Activated naive CD8-positive, alpha-beta T cell treated with anti-CD3 and anti-CD28 coated beads, Interleukin-2, amount 50 U/mL, for 24 hours (primary cell): ENCODE data around the gene PRMT3.

Experiments used
- ATAC-seq: fragments of 150-1000 bp; cut with Tn5 transposase; one replicate; pipeline ENCODE4 v1.10.0; 2021
- DNase-seq: peaks from one replicate; pipeline ENCODE4 v3.0.0; 2021
- H3K27ac Mint-ChIP-seq: one replicate; pipeline ENCODE4 v1.8.0; 2021; ENCODE audit warnings: mild to moderate bottlenecking, mixed read lengths
- H3K27me3 Mint-ChIP-seq: one replicate; pipeline ENCODE4 v1.8.0; 2021; ENCODE audit warnings: mixed read lengths
- H3K36me3 Mint-ChIP-seq: one replicate; pipeline ENCODE4 v1.8.0; 2021; ENCODE audit warnings: low read depth, mixed read lengths
- H3K4me1 Mint-ChIP-seq: one replicate; pipeline ENCODE4 v1.8.0; 2021; ENCODE audit warnings: mixed read lengths
- H3K4me3 Mint-ChIP-seq: one replicate; pipeline ENCODE4 v1.8.0; 2021; ENCODE audit warnings: mild to moderate bottlenecking, moderate library complexity, mixed read lengths
- H3K9me3 Mint-ChIP-seq: one replicate; pipeline ENCODE4 v1.8.0; 2021; ENCODE audit warnings: mixed read lengths

Gene PRMT3

DNA sequence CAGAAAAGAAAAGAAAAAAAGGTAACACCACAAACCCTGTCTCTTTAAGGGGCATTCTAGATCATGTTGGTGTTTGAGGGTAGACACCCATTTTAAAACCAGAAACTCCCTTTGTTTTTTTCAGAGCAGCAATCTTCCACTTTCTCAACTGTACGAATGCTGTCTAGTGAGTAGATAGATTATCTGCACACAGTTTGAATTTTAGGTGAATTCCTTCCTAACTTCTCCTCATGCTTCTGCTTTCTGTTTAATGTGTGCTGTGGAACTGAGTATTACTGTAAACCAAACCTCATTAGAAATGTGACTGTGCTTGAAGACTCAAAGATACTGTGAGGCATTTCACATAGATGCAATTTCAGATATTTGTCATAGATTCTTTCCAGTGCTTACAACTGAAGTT lies 102.4 kb downstream of the PRMT3 start:
- no peak overlapping the region for H3K4me3 Mint-ChIP-seq
- no peaks in the 10 kb centered on the region for H3K9me3 Mint-ChIP-seq
- no peak overlapping the region for H3K27ac Mint-ChIP-seq
- peaks cover 2% of the 10 kb centered on the region for H3K4me1 Mint-ChIP-seq
- peaks cover 26% of the 10 kb centered on the region for H3K36me3 Mint-ChIP-seq
- H3K27me3 Mint-ChIP-seq: no peaks in the 10 kb centered on the region
- ATAC-seq (no peak), DNase-seq (no peak)

DNA sequence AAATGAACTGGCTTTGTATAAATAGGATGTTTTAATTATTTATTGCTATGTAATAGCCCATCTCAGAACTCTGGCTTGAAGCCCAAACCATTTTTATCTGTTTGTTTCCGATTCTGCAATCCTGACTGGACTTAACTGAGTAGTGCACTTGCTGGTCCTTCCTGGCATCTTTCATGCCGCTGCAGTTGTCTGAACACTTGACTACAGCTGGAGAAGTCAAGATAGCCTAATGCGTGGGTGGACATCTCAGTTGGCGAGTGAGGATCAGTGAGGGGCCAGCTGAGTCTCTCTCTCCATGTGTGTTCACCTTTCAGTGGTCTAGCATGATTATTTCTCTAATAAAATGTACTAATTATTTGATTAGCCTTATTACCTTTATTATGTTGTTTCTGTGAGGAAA lies 105.8 kb downstream of the PRMT3 start:
- Mint-ChIP-seq H3K36me3 (peaks cover 38% of the 10 kb centered on the region), H3K27ac (no peak overlapping the region)

DNA sequence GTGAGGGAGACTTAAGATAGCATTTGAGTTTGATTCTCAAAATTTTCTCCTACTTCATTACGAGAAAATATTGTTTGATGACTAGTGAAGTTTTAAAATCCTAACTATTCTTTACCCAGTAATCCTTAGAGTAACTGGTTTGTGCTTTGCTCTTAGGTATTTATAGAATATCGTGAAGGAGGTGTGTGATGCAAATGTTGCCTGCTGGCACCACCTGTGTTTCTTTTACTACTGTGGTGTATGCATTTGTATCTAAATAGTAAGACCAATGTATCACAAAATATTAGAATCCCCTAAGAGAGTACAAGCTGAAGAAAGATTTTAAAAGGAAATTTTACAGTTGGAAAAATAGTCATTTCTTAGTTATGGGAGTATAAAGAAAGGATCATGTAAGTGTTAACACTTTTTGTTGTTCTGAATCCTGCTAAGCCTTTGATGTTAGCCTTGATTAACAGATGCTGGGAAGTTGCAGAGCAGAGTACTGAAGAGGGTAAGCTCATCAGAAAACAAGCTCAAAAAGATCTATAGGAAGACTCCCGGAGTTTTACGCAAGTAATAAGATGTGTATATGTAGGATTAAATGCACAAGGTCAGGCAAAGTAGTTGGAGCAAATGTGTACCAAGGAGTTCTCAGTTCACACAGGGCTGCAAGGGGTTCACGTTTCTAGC lies 109.7 kb downstream of the PRMT3 start:
- H3K4me1 Mint-ChIP-seq: peaks cover 14% of the 10 kb centered on the region
- H3K4me3 Mint-ChIP-seq: no peak overlapping the region
- no peaks in the 10 kb centered on the region for H3K9me3 Mint-ChIP-seq
- H3K27ac Mint-ChIP-seq: no peak overlapping the region
- no peaks in the 10 kb centered on the region for H3K27me3 Mint-ChIP-seq
- no peak for ATAC-seq
- DNase-seq: no peak
- H3K36me3 Mint-ChIP-seq: peaks cover 55% of the 10 kb centered on the region

More for the DNA sequence above, 105.8 kb downstream of the PRMT3 start:
- Mint-ChIP-seq H3K4me1 (peaks cover 9% of the 10 kb centered on the region), H3K9me3 (no peaks in the 10 kb centered on the region), H3K4me3 (no peak overlapping the region), H3K27me3 (no peaks in the 10 kb centered on the region)
- ATAC-seq (no peak), DNase-seq (no peak)

DNA sequence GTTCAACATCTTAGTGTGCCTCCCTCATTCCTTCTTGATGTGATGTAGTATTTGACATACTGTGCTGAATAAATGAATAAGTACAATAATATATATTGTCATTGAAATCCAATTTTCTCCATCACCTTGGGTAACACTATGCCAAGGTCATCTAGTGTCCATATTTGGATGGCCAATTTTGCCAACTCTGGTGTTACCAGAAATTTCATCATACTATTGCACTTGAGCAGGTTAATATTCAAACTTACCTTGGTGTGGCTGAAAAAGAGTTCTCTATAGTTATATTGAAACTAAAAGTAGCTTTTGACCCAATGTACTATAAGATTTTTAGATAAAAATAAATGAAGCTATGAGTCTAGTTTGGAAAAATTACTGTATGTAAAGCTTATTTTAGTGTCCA lies 113.7 kb downstream of the PRMT3 start:
- DNase-seq (no peak), ATAC-seq (no peak)
- Mint-ChIP-seq H3K9me3 (no peaks in the 10 kb centered on the region), H3K27me3 (no peaks in the 10 kb centered on the region), H3K4me1 (peaks cover 14% of the 10 kb centered on the region), H3K4me3 (no peak overlapping the region), H3K36me3 (peaks cover 57% of the 10 kb centered on the region), H3K27ac (no peak overlapping the region)

DNA sequence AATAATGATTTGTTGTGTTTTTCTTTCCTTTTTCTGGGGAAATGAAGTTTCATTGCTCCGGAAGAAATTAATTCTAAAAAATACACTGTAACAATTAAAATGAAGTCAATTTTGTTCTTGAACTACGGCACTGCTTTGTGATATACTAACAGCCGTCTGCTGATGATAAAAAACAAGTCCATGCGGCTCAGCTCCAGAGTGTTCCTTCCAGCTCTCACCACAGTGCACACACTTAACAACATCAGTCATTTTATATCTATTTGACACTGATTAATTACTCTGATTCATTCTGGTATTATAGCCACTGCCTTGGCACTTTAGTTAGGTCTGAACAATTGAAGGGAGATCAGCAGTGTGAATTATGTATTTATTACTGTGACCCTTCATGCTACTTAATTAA lies 114.5 kb downstream of the PRMT3 start:
- ATAC-seq (no peak), DNase-seq (no peak)
- no peaks in the 10 kb centered on the region for H3K27me3 Mint-ChIP-seq
- H3K36me3 Mint-ChIP-seq: peaks cover 56% of the 10 kb centered on the region
- H3K9me3 Mint-ChIP-seq: no peaks in the 10 kb centered on the region
- no peak overlapping the region for H3K4me3 Mint-ChIP-seq
- peaks cover 14% of the 10 kb centered on the region for H3K4me1 Mint-ChIP-seq
- H3K27ac Mint-ChIP-seq: no peak overlapping the region

DNA sequence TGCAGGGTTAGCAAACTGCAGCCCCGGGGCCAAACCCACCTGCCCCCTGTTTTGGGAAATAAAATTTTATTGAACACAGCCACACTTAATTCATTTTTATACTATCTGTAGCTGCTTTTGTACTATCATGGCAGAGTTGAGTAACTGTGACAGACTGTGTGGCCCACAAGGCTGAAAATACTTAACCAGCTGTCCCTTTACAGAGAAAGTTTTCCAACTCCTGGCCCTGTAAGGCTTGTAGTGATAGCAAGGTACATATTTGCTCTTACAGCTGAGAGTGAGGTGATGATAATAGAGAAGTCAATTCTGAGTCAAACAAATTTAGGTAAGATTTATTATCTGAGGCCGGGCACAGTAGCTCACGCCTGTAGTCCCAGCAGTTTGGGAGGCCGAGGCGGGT lies 124.5 kb downstream of the PRMT3 start:
- ATAC-seq (no peak), DNase-seq (no peak)
- H3K36me3 Mint-ChIP-seq: peaks cover 13% of the 10 kb centered on the region
- no peak overlapping the region for H3K4me3 Mint-ChIP-seq
- H3K27me3 Mint-ChIP-seq: no peaks in the 10 kb centered on the region
- H3K9me3 Mint-ChIP-seq: no peaks in the 10 kb centered on the region
- H3K4me1 Mint-ChIP-seq: no peaks in the 10 kb centered on the region
- H3K27ac Mint-ChIP-seq: no peak overlapping the region

DNA sequence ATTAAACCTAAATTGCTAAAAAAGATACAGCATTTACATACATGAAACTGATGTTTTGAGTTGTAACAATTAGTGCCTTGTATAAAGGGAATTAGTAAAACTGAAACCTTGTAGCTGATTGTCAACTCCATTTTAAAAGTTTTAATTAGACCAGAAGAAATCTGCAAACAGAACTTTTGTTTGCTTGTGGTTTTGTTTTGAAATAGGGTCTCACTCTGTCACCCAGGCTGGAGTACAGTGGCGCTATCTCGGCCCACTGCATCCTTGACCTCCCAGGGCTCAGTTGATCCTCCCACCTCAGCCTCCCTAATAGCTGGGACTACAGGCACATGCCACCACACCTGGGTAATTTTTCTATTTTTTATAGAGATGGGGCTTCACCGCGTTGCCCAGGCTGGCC lies 125.4 kb downstream of the PRMT3 start:
- H3K27ac Mint-ChIP-seq: no peak overlapping the region
- H3K9me3 Mint-ChIP-seq: no peaks in the 10 kb centered on the region
- DNase-seq (no peak), ATAC-seq (no peak)
- no peaks in the 10 kb centered on the region for H3K27me3 Mint-ChIP-seq
- H3K4me3 Mint-ChIP-seq: no peak overlapping the region
- H3K4me1 Mint-ChIP-seq: no peaks in the 10 kb centered on the region
- H3K36me3 Mint-ChIP-seq: peaks cover 7% of the 10 kb centered on the region

DNA sequence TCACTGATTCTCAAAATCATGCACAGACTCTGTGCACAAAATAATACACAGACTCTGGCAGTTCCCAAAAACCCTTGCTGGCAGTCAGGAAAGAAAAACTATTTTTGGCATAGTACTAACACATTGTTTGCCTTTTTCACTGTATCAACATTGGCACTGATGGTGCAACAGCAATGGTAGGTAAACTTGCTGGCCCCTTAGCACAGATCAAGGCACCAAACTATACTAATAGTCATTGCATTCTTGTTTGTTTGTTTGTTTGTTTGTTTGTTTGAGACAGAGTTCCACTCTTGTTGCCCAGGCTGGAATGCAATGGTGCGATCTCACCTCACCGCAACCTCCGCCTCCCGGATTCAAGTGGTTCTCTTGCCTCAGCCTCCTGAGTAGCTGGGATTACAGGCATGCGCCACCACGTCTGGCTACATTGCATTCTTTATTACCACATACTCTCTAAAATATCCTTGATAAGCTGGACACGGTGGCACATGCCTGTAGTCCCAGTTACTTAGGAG lies 130.9 kb downstream of the PRMT3 start:
- Mint-ChIP-seq H3K27ac (no peak overlapping the region), H3K36me3 (no peaks in the 10 kb centered on the region), H3K9me3 (no peaks in the 10 kb centered on the region), H3K27me3 (peaks cover 8% of the 10 kb centered on the region), H3K4me1 (no peaks in the 10 kb centered on the region), H3K4me3 (no peak overlapping the region)
- ATAC-seq (no peak), DNase-seq (no peak)

DNA sequence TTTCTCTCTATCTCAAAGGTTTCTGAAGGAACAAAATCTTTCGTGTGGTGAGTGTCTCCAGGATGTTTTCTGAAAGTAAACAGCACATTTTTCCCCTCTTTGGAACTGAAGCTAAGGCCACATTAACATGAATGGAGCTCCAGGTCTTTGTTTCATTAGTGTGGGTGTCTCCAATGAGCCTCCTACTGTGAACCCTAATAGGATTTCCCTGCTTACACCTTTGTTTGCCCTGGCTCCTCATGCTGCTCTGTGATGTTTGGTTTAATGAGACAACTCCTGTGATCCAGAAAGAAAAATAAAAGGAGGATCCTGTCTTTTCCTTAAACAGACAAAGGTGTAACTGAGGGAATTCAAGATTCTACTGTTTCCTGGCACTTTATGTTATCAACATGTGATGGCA lies 135.0 kb downstream of the PRMT3 start:
- Mint-ChIP-seq H3K27me3 (peaks cover 8% of the 10 kb centered on the region), H3K9me3 (no peaks in the 10 kb centered on the region), H3K36me3 (no peaks in the 10 kb centered on the region), H3K4me1 (no peaks in the 10 kb centered on the region), H3K27ac (no peak overlapping the region), H3K4me3 (no peak overlapping the region)
- no peak for ATAC-seq
- no peak for DNase-seq

DNA sequence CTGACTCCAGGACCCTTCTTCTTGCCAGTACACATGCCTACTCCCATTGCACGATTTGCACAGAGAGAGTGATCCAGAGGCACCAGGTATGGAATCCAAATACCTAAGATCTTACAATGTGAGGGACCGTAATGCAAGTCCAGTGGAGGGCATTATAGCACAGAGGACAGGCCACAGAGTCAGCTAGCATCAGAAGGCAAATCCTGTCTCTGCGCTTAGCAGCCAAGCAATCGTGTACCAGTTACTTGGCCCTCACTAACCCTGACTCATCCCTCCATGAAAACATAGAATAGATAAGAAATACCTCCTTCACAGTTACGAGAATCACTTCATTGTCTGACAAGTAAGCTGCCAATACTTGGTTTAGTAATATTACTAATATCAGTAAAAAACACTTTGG lies 142.2 kb downstream of the PRMT3 start:
- no peak for DNase-seq
- Mint-ChIP-seq H3K27ac (no peak overlapping the region), H3K9me3 (no peaks in the 10 kb centered on the region), H3K4me3 (no peak overlapping the region), H3K4me1 (no peaks in the 10 kb centered on the region), H3K36me3 (no peaks in the 10 kb centered on the region), H3K27me3 (peaks cover 6% of the 10 kb centered on the region)
- ATAC-seq: no peak

DNA sequence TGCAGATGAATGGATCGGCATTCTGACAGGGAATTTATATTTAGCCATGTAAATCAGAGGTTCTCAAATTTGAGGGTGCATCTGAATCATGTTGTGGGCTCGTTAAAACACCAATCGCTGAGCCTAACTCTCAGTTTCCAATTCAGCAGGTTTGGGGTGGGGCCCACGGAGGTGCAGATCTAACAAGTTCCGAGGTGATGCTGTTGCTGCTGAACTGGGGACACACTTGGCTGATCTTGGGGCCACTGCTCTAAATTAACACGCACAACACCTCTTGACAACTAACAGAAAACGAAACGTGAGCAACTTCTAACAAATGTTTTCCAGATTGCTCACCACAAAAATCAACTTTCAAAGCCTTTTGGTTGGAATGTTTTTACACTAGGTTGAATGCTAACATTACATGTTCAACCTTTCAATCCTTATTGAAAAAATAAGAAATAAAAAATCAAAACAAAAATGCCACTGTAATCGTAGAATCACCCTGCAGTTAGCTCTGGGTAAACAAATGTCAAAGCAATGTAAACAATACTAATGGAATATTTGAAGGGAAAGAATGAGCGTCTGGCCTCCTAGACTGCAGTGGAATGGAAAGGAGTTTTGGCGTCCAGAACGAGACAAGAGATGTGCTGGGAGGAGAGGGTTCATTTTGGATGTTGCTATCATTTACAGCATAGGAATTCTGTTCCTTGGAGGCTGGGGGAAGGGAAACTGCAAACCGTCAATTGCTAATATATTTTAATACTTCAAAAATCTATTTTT lies 143.6 kb downstream of the PRMT3 start:
- H3K27me3 Mint-ChIP-seq: peaks cover 6% of the 10 kb centered on the region
- H3K4me1 Mint-ChIP-seq: no peaks in the 10 kb centered on the region
- DNase-seq (no peak), ATAC-seq (no peak)
- H3K36me3 Mint-ChIP-seq: no peaks in the 10 kb centered on the region
- H3K4me3 Mint-ChIP-seq: no peak overlapping the region
- no peak overlapping the region for H3K27ac Mint-ChIP-seq
- no peaks in the 10 kb centered on the region for H3K9me3 Mint-ChIP-seq

DNA sequence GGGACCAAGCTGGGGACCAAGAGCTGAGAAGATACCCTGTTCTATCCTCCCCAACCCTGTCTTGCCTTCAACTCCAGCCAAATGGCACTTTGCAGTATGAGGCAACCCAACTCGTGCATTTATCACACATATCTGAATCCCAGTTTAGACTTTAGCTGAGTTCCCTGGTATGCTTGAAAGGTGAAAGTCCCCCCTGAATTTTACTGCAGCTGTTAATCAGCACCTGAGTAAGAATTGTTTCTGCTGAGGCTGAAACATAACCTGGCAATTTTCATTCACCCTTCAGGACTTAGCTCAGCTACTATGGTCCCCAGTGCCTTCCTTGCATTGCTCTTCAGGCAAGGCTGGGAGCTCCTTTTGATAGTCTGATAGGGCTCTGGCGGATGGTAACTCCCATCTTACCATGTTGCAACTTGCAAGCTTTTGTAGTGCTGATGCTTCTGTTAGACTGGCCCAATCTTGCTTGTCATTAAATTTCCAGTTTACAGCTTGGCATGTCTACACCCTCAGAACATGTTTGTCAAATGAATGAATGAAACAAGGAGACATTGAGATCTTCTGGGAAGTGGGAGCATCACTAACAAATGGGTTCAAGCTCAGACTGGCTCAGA lies 147.9 kb downstream of the PRMT3 start:
- Mint-ChIP-seq H3K9me3 (peaks cover 4% of the 10 kb centered on the region), H3K27ac (no peak overlapping the region), H3K27me3 (peaks cover 13% of the 10 kb centered on the region), H3K4me1 (no peaks in the 10 kb centered on the region), H3K4me3 (no peak overlapping the region), H3K36me3 (peaks cover 2% of the 10 kb centered on the region)
- no peak for DNase-seq
- no peak for ATAC-seq

DNA sequence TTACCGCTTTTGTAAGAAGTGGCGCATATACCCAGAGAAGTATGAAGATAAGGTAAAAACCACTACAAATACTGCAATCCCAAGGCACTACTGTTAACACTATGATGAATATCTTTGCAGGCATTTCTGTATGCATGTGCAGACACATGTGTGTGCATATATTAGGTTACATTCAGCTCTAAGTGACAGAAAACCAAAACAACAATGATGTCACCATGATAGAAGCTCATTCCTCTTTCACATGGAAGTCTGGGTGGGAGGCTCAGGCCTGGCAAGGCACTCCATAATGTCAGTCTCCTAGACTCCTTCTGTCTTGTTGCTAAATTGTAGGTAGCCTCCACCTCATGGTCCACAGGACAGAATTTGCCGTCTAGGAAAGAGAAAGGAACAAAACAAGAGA lies 148.8 kb downstream of the PRMT3 start:
- Mint-ChIP-seq H3K4me1 (no peaks in the 10 kb centered on the region), H3K27me3 (peaks cover 13% of the 10 kb centered on the region), H3K4me3 (no peak overlapping the region), H3K36me3 (peaks cover 2% of the 10 kb centered on the region), H3K27ac (no peak overlapping the region), H3K9me3 (peaks cover 4% of the 10 kb centered on the region)
- ATAC-seq (no peak), DNase-seq (no peak)

DNA sequence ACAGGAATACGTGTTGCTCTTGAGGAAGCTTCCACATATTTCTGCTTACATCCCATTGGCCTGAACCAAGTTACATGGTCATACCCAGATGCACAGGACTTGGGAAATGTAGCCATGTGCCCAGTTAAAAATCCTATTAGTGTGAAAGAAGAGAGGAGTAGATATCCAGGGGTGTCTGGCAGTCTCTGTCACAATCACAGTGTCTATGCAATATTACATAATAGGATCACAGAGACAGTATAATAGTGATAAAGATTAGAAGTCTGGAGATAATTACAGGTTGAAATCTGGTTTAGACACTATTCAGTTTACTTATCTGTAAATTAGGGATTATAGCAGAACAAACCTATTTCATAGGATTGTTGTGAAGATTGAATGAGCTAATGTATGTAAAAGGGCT lies 149.3 kb downstream of the PRMT3 start:
- peaks cover 13% of the 10 kb centered on the region for H3K27me3 Mint-ChIP-seq
- DNase-seq: no peak
- no peak overlapping the region for H3K27ac Mint-ChIP-seq
- ATAC-seq: no peak
- no peaks in the 10 kb centered on the region for H3K4me1 Mint-ChIP-seq
- peaks cover 2% of the 10 kb centered on the region for H3K36me3 Mint-ChIP-seq
- H3K4me3 Mint-ChIP-seq: no peak overlapping the region
- peaks cover 4% of the 10 kb centered on the region for H3K9me3 Mint-ChIP-seq

DNA sequence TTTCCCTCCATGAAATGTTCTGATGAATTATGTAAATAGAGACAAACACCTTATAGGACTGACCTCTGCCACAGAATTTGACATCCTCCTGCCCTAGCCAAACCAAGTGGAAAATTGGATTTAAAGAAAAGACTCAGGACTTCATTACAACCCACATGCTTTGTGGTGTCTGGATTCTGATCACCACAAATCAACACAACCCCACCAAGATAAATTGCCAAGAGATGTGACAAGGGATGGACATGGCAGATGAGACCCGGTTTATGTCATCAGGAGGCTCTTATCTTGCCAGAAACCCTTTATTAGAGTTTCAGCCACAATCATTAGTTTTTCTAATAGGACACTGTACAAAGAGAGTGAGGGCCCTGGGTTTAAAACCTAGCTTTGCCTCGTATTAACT lies 154.0 kb downstream of the PRMT3 start:
- peaks cover 2% of the 10 kb centered on the region for H3K36me3 Mint-ChIP-seq
- peaks cover 7% of the 10 kb centered on the region for H3K27me3 Mint-ChIP-seq
- no peak overlapping the region for H3K27ac Mint-ChIP-seq
- H3K9me3 Mint-ChIP-seq: peaks cover 4% of the 10 kb centered on the region
- ATAC-seq (no peak), DNase-seq (no peak)
- no peak overlapping the region for H3K4me3 Mint-ChIP-seq
- H3K4me1 Mint-ChIP-seq: no peaks in the 10 kb centered on the region
